ENCODE results near the gene PLD6. TPM values are rescaled to one million over a fixed set of nuclear protein-coding genes. Genes with fewer than 3 reads are reported as not detected.

The PLD6 gene
- total and polyA plus RNA-seq, 2 donors: 1.9 to 3.8 TPM

- WGBS: 98% methylated on average over 5 of the region's 5 CpGs
- Histone ChIP-seq H3K4me1 (ENCODE audit: control insufficient read depth in 2 of 2, insufficient read depth in 2 of 2, low read length in 2 of 2) (peaks cover 0 to 11% of the 10 kb centered on the region in 2 donors), H3K36me3 (ENCODE audit: control insufficient read depth in 2 of 2, insufficient read depth in 2 of 2, low read length in 1 of 2) (peaks cover 78 to 79% of the 10 kb centered on the region in 2 donors), H3K27ac (ENCODE audit: low read depth in 1 of 2, low read length in 1 of 2) (no peak overlapping the region), H3K27me3 (ENCODE audit: control insufficient read depth in 2 of 2, insufficient read depth in 1 of 2, low read length in 1 of 2) (no peaks in the 10 kb centered on the region), H3K4me3 (ENCODE audit: low read length in 2 of 2) (no peak overlapping the region), H3K9me3 (ENCODE audit: control insufficient read depth in 2 of 2, insufficient read depth in 1 of 2, low read length in 1 of 2) (peaks cover 0 to 3% of the 10 kb centered on the region in 2 donors)
- no peak for DNase-seq (ENCODE audit: low read depth in 6 of 9, low spot score in 9 of 9)
Observed at GRCh38 chr17:17168401-17168800, 37.7 kb downstream of the PLD6 start.

GRCh38 chr17:17167986-17168385 is 38.1 kb downstream of the PLD6 start:
- Histone ChIP-seq H3K27ac (ENCODE audit: low read depth in 1 of 2, low read length in 1 of 2) (no peak overlapping the region), H3K36me3 (ENCODE audit: control insufficient read depth in 2 of 2, insufficient read depth in 2 of 2, low read length in 1 of 2) (peaks cover 76 to 77% of the 10 kb centered on the region in 2 donors), H3K4me1 (ENCODE audit: control insufficient read depth in 2 of 2, insufficient read depth in 2 of 2, low read length in 2 of 2) (peaks cover 0 to 8% of the 10 kb centered on the region in 2 donors), H3K27me3 (ENCODE audit: control insufficient read depth in 2 of 2, insufficient read depth in 1 of 2, low read length in 1 of 2) (no peaks in the 10 kb centered on the region), H3K4me3 (ENCODE audit: low read length in 2 of 2) (no peak overlapping the region), H3K9me3 (ENCODE audit: control insufficient read depth in 2 of 2, insufficient read depth in 1 of 2, low read length in 1 of 2) (peaks cover 0 to 3% of the 10 kb centered on the region in 2 donors)
- 97% methylated on average over 10 of the region's 10 CpGs for WGBS
- DNase-seq (ENCODE audit: low read depth in 6 of 9, low spot score in 9 of 9): no peak

- WGBS: 98% methylated on average over 10 of the region's 10 CpGs
- H3K27ac ChIP-seq (ENCODE audit: low read depth in 1 of 2, low read length in 1 of 2): no peak overlapping the region
- peaks cover 0 to 5% of the 10 kb centered on the region in 2 donors for H3K4me1 ChIP-seq (ENCODE audit: control insufficient read depth in 2 of 2, insufficient read depth in 2 of 2, low read length in 2 of 2)
- H3K9me3 ChIP-seq (ENCODE audit: control insufficient read depth in 2 of 2, insufficient read depth in 1 of 2, low read length in 1 of 2): peaks cover 0 to 3% of the 10 kb centered on the region in 2 donors
- no peak for DNase-seq (ENCODE audit: low read depth in 6 of 9, low spot score in 9 of 9)
- no peaks in the 10 kb centered on the region for H3K27me3 ChIP-seq (ENCODE audit: control insufficient read depth in 2 of 2, insufficient read depth in 1 of 2, low read length in 1 of 2)
- H3K4me3 ChIP-seq (ENCODE audit: low read length in 2 of 2): no peak overlapping the region
- peaks cover 76% of the 10 kb centered on the region in 2 donors for H3K36me3 ChIP-seq (ENCODE audit: control insufficient read depth in 2 of 2, insufficient read depth in 2 of 2, low read length in 1 of 2)
Observed at GRCh38 chr17:17167356-17167755, 38.8 kb downstream of the PLD6 start.

- H3K4me3 ChIP-seq (ENCODE audit: low read length in 2 of 2): no peak overlapping the region
- H3K9me3 ChIP-seq (ENCODE audit: control insufficient read depth in 2 of 2, insufficient read depth in 1 of 2, low read length in 1 of 2): no peaks in the 10 kb centered on the region
- H3K36me3 ChIP-seq (ENCODE audit: control insufficient read depth in 2 of 2, insufficient read depth in 2 of 2, low read length in 1 of 2): peaks cover 76 to 78% of the 10 kb centered on the region in 2 donors
- 98% methylated on average over 8 of the region's 8 CpGs for WGBS
- DNase-seq (ENCODE audit: low read depth in 6 of 9, low spot score in 9 of 9): no peak
- no peaks in the 10 kb centered on the region for H3K27me3 ChIP-seq (ENCODE audit: control insufficient read depth in 2 of 2, insufficient read depth in 1 of 2, low read length in 1 of 2)
- no peak overlapping the region for H3K27ac ChIP-seq (ENCODE audit: low read depth in 1 of 2, low read length in 1 of 2)
- peaks cover 0 to 5% of the 10 kb centered on the region in 2 donors for H3K4me1 ChIP-seq (ENCODE audit: control insufficient read depth in 2 of 2, insufficient read depth in 2 of 2, low read length in 2 of 2)
Observed at GRCh38 chr17:17166446-17166845, 39.7 kb downstream of the PLD6 start.

GRCh38 chr17:17165666-17166308 is 40.3 kb downstream of the PLD6 start:
- Histone ChIP-seq H3K36me3 (ENCODE audit: control insufficient read depth in 2 of 2, insufficient read depth in 2 of 2, low read length in 1 of 2) (peaks cover 76 to 78% of the 10 kb centered on the region in 2 donors), H3K27me3 (ENCODE audit: control insufficient read depth in 2 of 2, insufficient read depth in 1 of 2, low read length in 1 of 2) (no peaks in the 10 kb centered on the region), H3K27ac (ENCODE audit: low read depth in 1 of 2, low read length in 1 of 2) (no peak overlapping the region), H3K4me3 (ENCODE audit: low read length in 2 of 2) (no peak overlapping the region), H3K4me1 (ENCODE audit: control insufficient read depth in 2 of 2, insufficient read depth in 2 of 2, low read length in 2 of 2) (peaks cover 0 to 2% of the 10 kb centered on the region in 2 donors), H3K9me3 (ENCODE audit: control insufficient read depth in 2 of 2, insufficient read depth in 1 of 2, low read length in 1 of 2) (no peaks in the 10 kb centered on the region)
- 98% methylated on average over 23 of the region's 23 CpGs for WGBS
- DNase-seq (ENCODE audit: low read depth in 6 of 9, low spot score in 9 of 9): no peak

- Histone ChIP-seq H3K4me1 (ENCODE audit: control insufficient read depth in 2 of 2, insufficient read depth in 2 of 2, low read length in 2 of 2) (peaks cover 0 to 3% of the 10 kb centered on the region in 2 donors), H3K36me3 (ENCODE audit: control insufficient read depth in 2 of 2, insufficient read depth in 2 of 2, low read length in 1 of 2) (peaks cover 81 to 87% of the 10 kb centered on the region in 2 donors), H3K27me3 (ENCODE audit: control insufficient read depth in 2 of 2, insufficient read depth in 1 of 2, low read length in 1 of 2) (no peaks in the 10 kb centered on the region), H3K27ac (ENCODE audit: low read depth in 1 of 2, low read length in 1 of 2) (no peak overlapping the region), H3K4me3 (ENCODE audit: low read length in 2 of 2) (no peak overlapping the region), H3K9me3 (ENCODE audit: control insufficient read depth in 2 of 2, insufficient read depth in 1 of 2, low read length in 1 of 2) (no peaks in the 10 kb centered on the region)
- WGBS: 97% methylated on average over 17 of the region's 17 CpGs
- no peak for DNase-seq (ENCODE audit: low read depth in 6 of 9, low spot score in 9 of 9)
Observed at GRCh38 chr17:17164676-17165075, 41.5 kb downstream of the PLD6 start.

GRCh38 chr17:17164156-17164555 is 42.0 kb downstream of the PLD6 start:
- peaks cover 80 to 92% of the 10 kb centered on the region in 2 donors for H3K36me3 ChIP-seq (ENCODE audit: control insufficient read depth in 2 of 2, insufficient read depth in 2 of 2, low read length in 1 of 2)
- H3K9me3 ChIP-seq (ENCODE audit: control insufficient read depth in 2 of 2, insufficient read depth in 1 of 2, low read length in 1 of 2): no peaks in the 10 kb centered on the region
- WGBS: 98% methylated on average over 25 of the region's 25 CpGs
- H3K27me3 ChIP-seq (ENCODE audit: control insufficient read depth in 2 of 2, insufficient read depth in 1 of 2, low read length in 1 of 2): no peaks in the 10 kb centered on the region
- H3K27ac ChIP-seq (ENCODE audit: low read depth in 1 of 2, low read length in 1 of 2): no peak overlapping the region
- H3K4me3 ChIP-seq (ENCODE audit: low read length in 2 of 2): no peak overlapping the region
- peaks cover 0 to 4% of the 10 kb centered on the region in 2 donors for H3K4me1 ChIP-seq (ENCODE audit: control insufficient read depth in 2 of 2, insufficient read depth in 2 of 2, low read length in 2 of 2)
- no peak for DNase-seq (ENCODE audit: low read depth in 6 of 9, low spot score in 9 of 9)

- no peak overlapping the region for H3K27ac ChIP-seq (ENCODE audit: low read depth in 1 of 2, low read length in 1 of 2)
- WGBS: 96% methylated on average over 4 of the region's 4 CpGs
- no peaks in the 10 kb centered on the region for H3K27me3 ChIP-seq (ENCODE audit: control insufficient read depth in 2 of 2, insufficient read depth in 1 of 2, low read length in 1 of 2)
- no peak for DNase-seq (ENCODE audit: low read depth in 6 of 9, low spot score in 9 of 9)
- H3K36me3 ChIP-seq (ENCODE audit: control insufficient read depth in 2 of 2, insufficient read depth in 2 of 2, low read length in 1 of 2): peaks cover 85 to 92% of the 10 kb centered on the region in 2 donors
- no peak overlapping the region for H3K4me3 ChIP-seq (ENCODE audit: low read length in 2 of 2)
- H3K4me1 ChIP-seq (ENCODE audit: control insufficient read depth in 2 of 2, insufficient read depth in 2 of 2, low read length in 2 of 2): peaks cover 0 to 14% of the 10 kb centered on the region in 2 donors
- H3K9me3 ChIP-seq (ENCODE audit: control insufficient read depth in 2 of 2, insufficient read depth in 1 of 2, low read length in 1 of 2): no peaks in the 10 kb centered on the region
Observed at GRCh38 chr17:17161759-17162158, 44.4 kb downstream of the PLD6 start.

- no peak for DNase-seq (ENCODE audit: low read depth in 6 of 9, low spot score in 9 of 9)
- Histone ChIP-seq H3K27ac (ENCODE audit: low read depth in 1 of 2, low read length in 1 of 2) (no peak overlapping the region), H3K9me3 (ENCODE audit: control insufficient read depth in 2 of 2, insufficient read depth in 1 of 2, low read length in 1 of 2) (no peaks in the 10 kb centered on the region), H3K27me3 (ENCODE audit: control insufficient read depth in 2 of 2, insufficient read depth in 1 of 2, low read length in 1 of 2) (no peaks in the 10 kb centered on the region), H3K4me3 (ENCODE audit: low read length in 2 of 2) (no peak overlapping the region), H3K36me3 (ENCODE audit: control insufficient read depth in 2 of 2, insufficient read depth in 2 of 2, low read length in 1 of 2) (peaks cover 85 to 92% of the 10 kb centered on the region in 2 donors), H3K4me1 (ENCODE audit: control insufficient read depth in 2 of 2, insufficient read depth in 2 of 2, low read length in 2 of 2) (peaks cover 0 to 18% of the 10 kb centered on the region in 2 donors)
- WGBS: 97% methylated on average over 6 of the region's 6 CpGs
Observed at GRCh38 chr17:17161121-17161520, 45.0 kb downstream of the PLD6 start.
